WTC11 (cell line): ENCODE data around the gene LASP1. TPM values are rescaled to one million over a fixed set of nuclear protein-coding genes. Genes with fewer than 3 reads are reported as not detected.

Experiments used
- CBFB ChIP-seq: sonication (generic); formaldehyde crosslinking; IDR thresholded peaks from 2 replicates; pipeline ENCODE4 v1.8.1; 2022; ENCODE audit warnings: mild to moderate bottlenecking, low read depth, missing genetic modification reagents
- CREM ChIP-seq: sonication (generic); formaldehyde crosslinking; IDR thresholded peaks from 2 replicates; pipeline ENCODE4 v1.8.1; 2022; ENCODE audit warnings: mild to moderate bottlenecking, missing genetic modification reagents, moderate library complexity
- E2F5 ChIP-seq: sonication (generic); formaldehyde crosslinking; IDR thresholded peaks from 2 replicates; pipeline ENCODE4 v1.8.1; 2022; ENCODE audit warnings: mild to moderate bottlenecking, moderate library complexity, missing genetic modification reagents
- ESRRA ChIP-seq: sonication (generic); formaldehyde crosslinking; IDR thresholded peaks from 2 replicates; pipeline ENCODE4 v1.8.1; 2022; ENCODE audit warnings: mild to moderate bottlenecking, missing genetic modification reagents, borderline replicate concordance
- ETV6 ChIP-seq: sonication (generic); formaldehyde crosslinking; IDR thresholded peaks from 2 replicates; pipeline ENCODE4 v1.8.1; 2022; ENCODE audit warnings: mild to moderate bottlenecking, missing genetic modification reagents
- FOXP1 ChIP-seq: sonication (generic); formaldehyde crosslinking; IDR thresholded peaks from 2 replicates; pipeline ENCODE4 v1.8.0; 2022; ENCODE audit warnings: missing genetic modification reagents, mild to moderate bottlenecking, moderate library complexity, borderline replicate concordance
- GABPB1 ChIP-seq: sonication (generic); formaldehyde crosslinking; IDR thresholded peaks from 2 replicates; pipeline ENCODE4 v1.8.1; 2023; ENCODE audit warnings: mild to moderate bottlenecking, missing genetic modification reagents
- GRHL2 ChIP-seq: fragments of 250-450 bp; sonication (Bioruptor Pico); IDR thresholded peaks from 2 replicates; pipeline ENCODE4 v1.8.0; 2022; ENCODE audit warnings: mild to moderate bottlenecking, moderate library complexity; ENCODE audit not compliant: insufficient replicate concordance, severe bottlenecking
- GTF2I ChIP-seq: fragments of 250-450 bp; sonication (Bioruptor Pico); conservative IDR thresholded peaks from 2 replicates; pipeline ENCODE4 v1.4.0; 2021; ENCODE audit warnings: mild to moderate bottlenecking
- IRF2 ChIP-seq: sonication (generic); formaldehyde crosslinking; IDR thresholded peaks from 2 replicates; pipeline ENCODE4 v1.8.0; 2022; ENCODE audit warnings: low read depth, missing genetic modification reagents, borderline replicate concordance
- KAT7 ChIP-seq: sonication (generic); formaldehyde crosslinking; IDR thresholded peaks from 2 replicates; pipeline ENCODE4 v1.8.1; 2023; ENCODE audit warnings: missing genetic modification reagents, mild to moderate bottlenecking, borderline replicate concordance
- MLX ChIP-seq: sonication (generic); formaldehyde crosslinking; IDR thresholded peaks from 2 replicates; pipeline ENCODE4 v1.8.1; 2023; ENCODE audit warnings: mild to moderate bottlenecking, missing genetic modification reagents, moderate library complexity
- NFE2L1 ChIP-seq: sonication (generic); formaldehyde crosslinking; IDR thresholded peaks from 2 replicates; pipeline ENCODE4 v1.8.1; 2023; ENCODE audit warnings: missing genetic modification reagents
- NR1H2 ChIP-seq: sonication (generic); formaldehyde crosslinking; IDR thresholded peaks from 2 replicates; pipeline ENCODE4 v1.9.0; 2021; ENCODE audit warnings: mild to moderate bottlenecking, moderate library complexity, missing genetic modification reagents
- NR3C1 ChIP-seq: sonication (generic); formaldehyde crosslinking; conservative IDR thresholded peaks from 2 replicates; pipeline ENCODE4 v1.8.1; 2023; ENCODE audit warnings: low read depth, mild to moderate bottlenecking, missing genetic modification reagents
- SOX15 ChIP-seq: fragments of 250-450 bp; sonication (Bioruptor Pico); IDR thresholded peaks from 2 replicates; pipeline ENCODE4 v1.9.0; 2021; ENCODE audit warnings: mild to moderate bottlenecking
- STAT6 ChIP-seq: sonication (generic); formaldehyde crosslinking; conservative IDR thresholded peaks from 2 replicates; pipeline ENCODE4 v1.8.1; 2023; ENCODE audit warnings: mild to moderate bottlenecking, low read depth, missing genetic modification reagents, moderate library complexity
- TCF7 ChIP-seq: sonication (generic); formaldehyde crosslinking; IDR thresholded peaks from 2 replicates; pipeline ENCODE4 v1.8.0; 2022; ENCODE audit warnings: mild to moderate bottlenecking, low read depth, missing genetic modification reagents, moderate library complexity
- TEAD1 ChIP-seq: sonication (generic); formaldehyde crosslinking; IDR thresholded peaks from 2 replicates; pipeline ENCODE4 v1.8.0; 2022; ENCODE audit warnings: mild to moderate bottlenecking, missing genetic modification reagents
- TP53 ChIP-seq: sonication (generic); formaldehyde crosslinking; IDR thresholded peaks from 2 replicates; pipeline ENCODE4 v1.8.1; 2023; ENCODE audit warnings: mild to moderate bottlenecking, missing genetic modification reagents
- USF1 ChIP-seq: sonication (generic); formaldehyde crosslinking; IDR thresholded peaks from 2 replicates; pipeline ENCODE4 v1.8.0; 2022; ENCODE audit warnings: mild to moderate bottlenecking, missing genetic modification reagents
- USF2 ChIP-seq: sonication (generic); formaldehyde crosslinking; IDR thresholded peaks from 2 replicates; pipeline ENCODE4 v1.8.1; 2023; ENCODE audit warnings: mild to moderate bottlenecking, missing genetic modification reagents, moderate library complexity
- ZNF232 ChIP-seq: sonication (generic); formaldehyde crosslinking; IDR thresholded peaks from 2 replicates; pipeline ENCODE4 v1.8.0; 2022; ENCODE audit warnings: mild to moderate bottlenecking, missing genetic modification reagents
- ZNF671 ChIP-seq: fragments of 250-450 bp; sonication (Bioruptor Pico); IDR thresholded peaks from 2 replicates; pipeline ENCODE4 v1.8.0; 2021; ENCODE audit warnings: mild to moderate bottlenecking
- ZSCAN18 ChIP-seq: fragments of 250-450 bp; sonication (Bioruptor Pico); IDR thresholded peaks from 2 replicates; pipeline ENCODE4 v2.1.2; 2022; ENCODE audit warnings: mild to moderate bottlenecking, moderate library complexity
- total RNA-seq: library from RNA; stranded (reverse); gene quantifications from 3 replicates; pipeline ENCODE4 v1.2.3, GENCODE V29; 2021
- TF ChIP-seq, protein P1 (sequence below): sonication (generic); formaldehyde crosslinking; IDR thresholded peaks from 2 replicates; pipeline ENCODE4 v1.8.0; 2022; ENCODE audit warnings: mild to moderate bottlenecking, missing genetic modification reagents
- TF ChIP-seq, protein P2 (sequence below): sonication (generic); formaldehyde crosslinking; IDR thresholded peaks from 2 replicates; pipeline ENCODE4 v1.8.0; 2023; ENCODE audit warnings: missing genetic modification reagents, mild to moderate bottlenecking, borderline replicate concordance
- TF ChIP-seq, protein P3 (sequence below): sonication (generic); formaldehyde crosslinking; conservative IDR thresholded peaks from 2 replicates; pipeline ENCODE4 v1.8.1; 2022; ENCODE audit warnings: mild to moderate bottlenecking, missing genetic modification reagents

Gene LASP1
- total RNA-seq, 1 experiment from 2014 or later: 139 TPM

- TF ChIP-seq ZSCAN18: no peak
- TF ChIP-seq ESRRA: no peak
- TF ChIP-seq KAT7 (CRISPR knock-in tag): no peak
- TF ChIP-seq ETV6 (CRISPR knock-in tag): 0 out of 2 replicates have a peak, but pooled peaks have one; percentile 49
- TF ChIP-seq TCF7 (CRISPR knock-in tag): no peak
- no peak for TF ChIP-seq GRHL2
- TF ChIP-seq NR3C1 (CRISPR knock-in tag): no peak
- TF ChIP-seq NFE2L1 (CRISPR knock-in tag): no peak
- TF ChIP-seq TEAD1 (CRISPR knock-in tag): peak; percentile 16; the same call in 1 of the 2 replicates
- TF ChIP-seq CBFB (CRISPR knock-in tag): no peak
- TF ChIP-seq MLX (CRISPR knock-in tag): no peak
- TF ChIP-seq, protein P1, sequence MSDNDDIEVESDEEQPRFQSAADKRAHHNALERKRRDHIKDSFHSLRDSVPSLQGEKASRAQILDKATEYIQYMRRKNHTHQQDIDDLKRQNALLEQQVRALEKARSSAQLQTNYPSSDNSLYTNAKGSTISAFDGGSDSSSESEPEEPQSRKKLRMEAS (CRISPR knock-in tag): peak; percentile 36; the same call in 1 of the 2 replicates
- TF ChIP-seq, protein P2, sequence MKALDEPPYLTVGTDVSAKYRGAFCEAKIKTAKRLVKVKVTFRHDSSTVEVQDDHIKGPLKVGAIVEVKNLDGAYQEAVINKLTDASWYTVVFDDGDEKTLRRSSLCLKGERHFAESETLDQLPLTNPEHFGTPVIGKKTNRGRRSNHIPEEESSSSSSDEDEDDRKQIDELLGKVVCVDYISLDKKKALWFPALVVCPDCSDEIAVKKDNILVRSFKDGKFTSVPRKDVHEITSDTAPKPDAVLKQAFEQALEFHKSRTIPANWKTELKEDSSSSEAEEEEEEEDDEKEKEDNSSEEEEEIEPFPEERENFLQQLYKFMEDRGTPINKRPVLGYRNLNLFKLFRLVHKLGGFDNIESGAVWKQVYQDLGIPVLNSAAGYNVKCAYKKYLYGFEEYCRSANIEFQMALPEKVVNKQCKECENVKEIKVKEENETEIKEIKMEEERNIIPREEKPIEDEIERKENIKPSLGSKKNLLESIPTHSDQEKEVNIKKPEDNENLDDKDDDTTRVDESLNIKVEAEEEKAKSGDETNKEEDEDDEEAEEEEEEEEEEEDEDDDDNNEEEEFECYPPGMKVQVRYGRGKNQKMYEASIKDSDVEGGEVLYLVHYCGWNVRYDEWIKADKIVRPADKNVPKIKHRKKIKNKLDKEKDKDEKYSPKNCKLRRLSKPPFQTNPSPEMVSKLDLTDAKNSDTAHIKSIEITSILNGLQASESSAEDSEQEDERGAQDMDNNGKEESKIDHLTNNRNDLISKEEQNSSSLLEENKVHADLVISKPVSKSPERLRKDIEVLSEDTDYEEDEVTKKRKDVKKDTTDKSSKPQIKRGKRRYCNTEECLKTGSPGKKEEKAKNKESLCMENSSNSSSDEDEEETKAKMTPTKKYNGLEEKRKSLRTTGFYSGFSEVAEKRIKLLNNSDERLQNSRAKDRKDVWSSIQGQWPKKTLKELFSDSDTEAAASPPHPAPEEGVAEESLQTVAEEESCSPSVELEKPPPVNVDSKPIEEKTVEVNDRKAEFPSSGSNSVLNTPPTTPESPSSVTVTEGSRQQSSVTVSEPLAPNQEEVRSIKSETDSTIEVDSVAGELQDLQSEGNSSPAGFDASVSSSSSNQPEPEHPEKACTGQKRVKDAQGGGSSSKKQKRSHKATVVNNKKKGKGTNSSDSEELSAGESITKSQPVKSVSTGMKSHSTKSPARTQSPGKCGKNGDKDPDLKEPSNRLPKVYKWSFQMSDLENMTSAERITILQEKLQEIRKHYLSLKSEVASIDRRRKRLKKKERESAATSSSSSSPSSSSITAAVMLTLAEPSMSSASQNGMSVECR (CRISPR knock-in tag): no peak
- TF ChIP-seq STAT6 (CRISPR knock-in tag): no peak
- no peak for TF ChIP-seq GTF2I (CRISPR knock-in tag)
- no peak for TF ChIP-seq GABPB1 (CRISPR knock-in tag)
- TF ChIP-seq FOXP1: peak; percentile 40; the same call in 1 of the 2 replicates
- TF ChIP-seq ZNF232 (CRISPR knock-in tag): 0 out of 2 replicates have a peak, but pooled peaks have one; percentile 31
- no peak for TF ChIP-seq CREM (CRISPR knock-in tag)
- no peak for TF ChIP-seq USF2 (CRISPR knock-in tag)
- TF ChIP-seq NR1H2 (CRISPR knock-in tag): no peak
- TF ChIP-seq, protein P3, sequence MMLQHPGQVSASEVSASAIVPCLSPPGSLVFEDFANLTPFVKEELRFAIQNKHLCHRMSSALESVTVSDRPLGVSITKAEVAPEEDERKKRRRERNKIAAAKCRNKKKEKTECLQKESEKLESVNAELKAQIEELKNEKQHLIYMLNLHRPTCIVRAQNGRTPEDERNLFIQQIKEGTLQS (CRISPR knock-in tag): no peak
- no peak for TF ChIP-seq SOX15 (CRISPR knock-in tag)
- TF ChIP-seq TP53 (CRISPR knock-in tag): no peak
- no peak for TF ChIP-seq USF1 (CRISPR knock-in tag)
- TF ChIP-seq ZNF671 (CRISPR knock-in tag): no peak
- TF ChIP-seq IRF2 (CRISPR knock-in tag): no peak
- TF ChIP-seq E2F5 (CRISPR knock-in tag): peak; percentile 71; the same call in 1 of the 2 replicates
Measured at GRCh38 chr17:38967290-38967738, 97.5 kb downstream of the LASP1 start, which contains the start of gene FBXO47 (continued).
